ENCODE measurements around the gene CLDN14.

The CLDN14 gene

DNA sequence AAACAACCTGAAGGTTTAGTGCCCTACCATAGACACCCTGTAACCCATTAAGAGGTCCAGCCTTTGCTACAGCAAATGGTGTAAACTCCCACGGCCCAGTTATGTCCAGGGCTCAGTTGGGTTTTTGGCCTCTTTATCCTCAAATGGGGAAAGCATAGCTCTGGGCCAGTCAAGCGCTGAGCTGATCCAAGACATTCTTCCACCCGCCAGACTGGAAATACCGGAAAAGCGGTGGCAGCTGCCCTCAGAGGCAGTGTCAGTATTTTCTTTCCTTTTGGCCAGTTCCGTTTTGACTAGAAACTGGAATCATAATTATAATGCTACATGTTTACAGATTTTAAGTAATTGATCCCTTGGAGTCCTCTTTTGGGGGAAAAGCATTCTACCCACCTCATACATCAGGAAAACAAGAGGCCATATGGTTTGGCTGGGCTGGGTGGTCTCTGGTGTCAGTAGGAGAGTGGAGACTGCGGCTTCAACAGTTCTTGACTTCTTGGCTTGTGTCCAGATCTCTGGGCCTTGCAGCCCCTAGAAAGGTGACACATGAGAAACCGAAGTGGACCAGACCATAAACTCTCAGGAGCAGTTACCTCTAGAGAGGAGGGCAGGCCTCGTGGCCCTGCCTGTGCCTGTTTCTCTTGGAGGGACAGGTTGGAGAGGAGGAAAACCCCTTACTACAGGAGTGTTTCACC is 30.2 kb upstream of the CLDN14 start:
- peaks cover 20 to 35% of the 10 kb centered on the region in 2 donors for H3K4me1 Mint-ChIP-seq
- no peak overlapping the region for H3K27ac Mint-ChIP-seq
- H3K27me3 Mint-ChIP-seq: peaks cover 11 to 12% of the 10 kb centered on the region in 2 donors
- no peaks in the 10 kb centered on the region for H3K9me3 Mint-ChIP-seq
- H3K36me3 Mint-ChIP-seq: no peaks in the 10 kb centered on the region
- ATAC-seq (replicated peaks) (no peak), DNase-seq (no peak)
- no peak overlapping the region for H3K4me3 Mint-ChIP-seq

DNA sequence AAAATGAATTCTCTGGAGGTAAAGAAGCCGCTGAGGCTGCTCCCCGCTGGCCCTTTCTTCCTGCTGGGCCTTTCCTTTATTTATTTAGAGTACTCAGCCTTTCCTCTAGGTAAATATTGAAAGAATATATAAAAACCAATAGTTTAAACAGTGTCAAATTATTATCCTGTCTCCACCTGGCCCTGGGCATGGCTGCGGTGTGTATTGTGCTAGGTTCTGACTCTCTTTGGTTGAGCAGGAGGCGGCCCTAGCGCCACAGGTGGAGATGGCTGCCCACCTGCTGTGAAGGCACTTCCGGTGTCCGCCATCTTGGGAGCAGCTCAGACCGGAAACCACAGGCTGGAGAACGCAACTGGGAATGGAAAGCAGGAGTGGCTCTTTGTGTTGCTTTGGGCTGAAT is 29.0 kb upstream of the CLDN14 start:
- H3K27me3 Mint-ChIP-seq: peaks cover 6 to 12% of the 10 kb centered on the region in 2 donors

GRCh38 chr21:36507397-36508018 is 27.6 kb upstream of the CLDN14 start:
- Mint-ChIP-seq H3K4me3 (no peak overlapping the region), H3K36me3 (no peaks in the 10 kb centered on the region), H3K27me3 (peaks cover 5 to 12% of the 10 kb centered on the region in 2 donors), H3K4me1 (peaks cover 13 to 18% of the 10 kb centered on the region in 2 donors), H3K9me3 (no peaks in the 10 kb centered on the region), H3K27ac (no peak overlapping the region)
- ATAC-seq (replicated peaks) (no peak), DNase-seq (no peak)

More for the DNA sequence above, 29.0 kb upstream of the CLDN14 start:
- DNase-seq: no peak
- ATAC-seq (replicated peaks): no peak
- Mint-ChIP-seq H3K4me3 (no peak overlapping the region), H3K9me3 (no peaks in the 10 kb centered on the region), H3K27ac (no peak overlapping the region), H3K36me3 (no peaks in the 10 kb centered on the region), H3K4me1 (peaks cover 15 to 30% of the 10 kb centered on the region in 2 donors)

DNA sequence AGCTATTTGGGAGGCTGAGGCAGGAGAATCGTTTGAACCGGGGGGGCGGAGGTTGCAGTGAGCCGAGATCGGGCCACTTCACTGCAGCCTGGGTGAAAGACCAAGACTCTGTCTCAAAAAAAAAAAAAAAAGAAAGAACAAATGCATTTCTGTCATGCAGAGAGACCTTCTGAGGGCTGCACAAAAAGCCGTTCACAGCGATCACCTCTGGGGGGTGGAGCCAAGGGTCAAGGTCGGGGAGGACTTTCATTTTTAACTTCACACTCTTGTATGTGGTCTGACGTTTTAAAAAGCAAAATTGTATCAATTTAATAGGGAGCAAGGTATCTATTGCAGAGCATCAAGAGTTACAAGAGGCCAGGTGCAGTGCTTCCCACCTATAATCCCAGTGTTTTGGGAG is 26.6 kb upstream of the CLDN14 start:
- H3K36me3 Mint-ChIP-seq: no peaks in the 10 kb centered on the region
- H3K4me1 Mint-ChIP-seq: peaks cover 5 to 8% of the 10 kb centered on the region in 2 donors
- no peak overlapping the region for H3K4me3 Mint-ChIP-seq
- no peak for DNase-seq
- no peak overlapping the region for H3K27ac Mint-ChIP-seq
- no peaks in the 10 kb centered on the region for H3K9me3 Mint-ChIP-seq
- no peak for ATAC-seq (replicated peaks)
- peaks cover 3% of the 10 kb centered on the region in 2 donors for H3K27me3 Mint-ChIP-seq

GRCh38 chr21:36504067-36505058 is 24.4 kb upstream of the CLDN14 start:
- H3K27ac Mint-ChIP-seq: no peak overlapping the region

GRCh38 chr21:36502365-36502764 is 22.4 kb upstream of the CLDN14 start:
- H3K36me3 Mint-ChIP-seq: no peaks in the 10 kb centered on the region

More at GRCh38 chr21:36504067-36505058, 24.4 kb upstream of the CLDN14 start:
- Mint-ChIP-seq H3K36me3 (no peaks in the 10 kb centered on the region), H3K27me3 (peaks cover 0 to 3% of the 10 kb centered on the region in 2 donors), H3K4me3 (no peak overlapping the region), H3K9me3 (no peaks in the 10 kb centered on the region), H3K4me1 (peaks cover 2 to 6% of the 10 kb centered on the region in 2 donors)
- DNase-seq (no peak), ATAC-seq (replicated peaks) (no peak)

GRCh38 chr21:36501589-36501892 is 21.6 kb upstream of the CLDN14 start:
- H3K27me3 Mint-ChIP-seq: no peaks in the 10 kb centered on the region
- H3K4me1 Mint-ChIP-seq: no peaks in the 10 kb centered on the region
- DNase-seq (no peak), ATAC-seq (replicated peaks) (no peak)
- H3K27ac Mint-ChIP-seq: no peak overlapping the region
- H3K4me3 Mint-ChIP-seq: no peak overlapping the region
- no peaks in the 10 kb centered on the region for H3K36me3 Mint-ChIP-seq
- H3K9me3 Mint-ChIP-seq: peaks cover 0 to under 1% of the 10 kb centered on the region in 2 donors

More at GRCh38 chr21:36502365-36502764, 22.4 kb upstream of the CLDN14 start:
- Mint-ChIP-seq H3K9me3 (no peaks in the 10 kb centered on the region), H3K27me3 (no peaks in the 10 kb centered on the region), H3K27ac (no peak overlapping the region), H3K4me1 (peaks cover 2 to 6% of the 10 kb centered on the region in 2 donors), H3K4me3 (no peak overlapping the region)
- ATAC-seq (replicated peaks): no peak
- DNase-seq: no peak

GRCh38 chr21:36499578-36500471 is 19.9 kb upstream of the CLDN14 start:
- ATAC-seq (replicated peaks) (no peak), DNase-seq (no peak)
- H3K9me3 Mint-ChIP-seq: peaks cover 2 to 4% of the 10 kb centered on the region in 2 donors
- no peaks in the 10 kb centered on the region for H3K27me3 Mint-ChIP-seq
- H3K4me1 Mint-ChIP-seq: no peaks in the 10 kb centered on the region
- no peak overlapping the region for H3K4me3 Mint-ChIP-seq
- no peaks in the 10 kb centered on the region for H3K36me3 Mint-ChIP-seq
- no peak overlapping the region for H3K27ac Mint-ChIP-seq

DNA sequence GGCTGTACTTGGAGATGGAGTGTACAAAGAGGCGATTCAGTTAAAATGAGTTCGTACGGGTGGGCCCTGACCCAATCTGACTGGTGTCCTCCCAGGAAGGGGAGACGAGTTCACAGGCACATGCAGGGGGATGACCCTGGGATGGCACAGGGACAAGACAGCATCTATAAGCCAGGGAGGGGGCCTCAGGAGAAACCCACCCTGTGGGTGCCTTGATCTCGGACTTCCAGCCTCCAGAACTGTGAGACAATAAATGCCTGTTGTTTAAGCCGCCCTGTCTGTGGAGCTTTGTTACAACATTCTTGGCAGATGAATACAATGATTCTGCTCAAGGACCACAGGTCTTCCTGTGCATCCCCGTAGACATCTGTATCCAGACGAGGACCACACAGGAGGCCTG is 14.6 kb upstream of the CLDN14 start:
- no peaks in the 10 kb centered on the region for H3K4me1 Mint-ChIP-seq
- H3K27ac Mint-ChIP-seq: no peak overlapping the region
- ATAC-seq (replicated peaks) (no peak), DNase-seq (no peak)
- no peak overlapping the region for H3K4me3 Mint-ChIP-seq
- H3K9me3 Mint-ChIP-seq: peaks cover 2 to 4% of the 10 kb centered on the region in 2 donors
- peaks cover 17 to 22% of the 10 kb centered on the region in 2 donors for H3K27me3 Mint-ChIP-seq
- H3K36me3 Mint-ChIP-seq: no peaks in the 10 kb centered on the region

DNA sequence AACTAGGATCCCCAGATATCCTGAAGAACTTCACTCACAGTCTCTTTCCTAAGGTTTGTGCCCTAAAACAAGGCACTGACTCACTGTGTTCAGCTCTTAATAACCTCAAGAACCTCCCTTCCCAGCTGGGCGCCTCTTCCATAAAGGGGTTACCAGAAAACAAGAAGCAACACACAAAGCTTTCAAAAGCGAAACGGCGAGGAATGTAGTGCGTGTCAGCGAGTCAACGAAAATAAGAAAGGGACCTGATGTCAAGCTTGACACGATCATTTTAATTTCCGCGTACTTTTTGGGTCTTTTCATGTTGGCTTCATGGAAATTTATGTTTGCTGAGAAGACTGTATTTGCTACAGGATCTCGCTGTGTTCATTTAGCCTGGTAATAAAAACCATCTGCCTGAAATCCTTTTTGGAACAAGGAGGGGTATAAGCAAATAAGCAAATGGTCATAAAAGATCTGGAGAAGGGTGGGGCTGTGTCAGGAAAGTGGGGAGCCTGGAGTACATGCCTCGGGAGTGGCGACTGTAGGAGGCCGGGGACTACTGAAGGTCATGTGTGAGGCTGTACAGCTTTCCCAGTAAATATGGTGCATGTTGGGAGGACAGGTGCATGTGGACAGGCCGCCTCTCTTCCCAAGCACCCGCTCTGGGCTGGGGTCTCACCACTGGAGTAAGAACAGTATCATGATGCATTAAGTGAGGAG is 11.4 kb upstream of the CLDN14 start:
- DNase-seq: no peak
- Mint-ChIP-seq H3K27me3 (peaks cover 21 to 27% of the 10 kb centered on the region in 2 donors), H3K9me3 (peaks cover under 1 to 1% of the 10 kb centered on the region in 2 donors), H3K4me1 (peaks cover 0 to 8% of the 10 kb centered on the region in 2 donors), H3K4me3 (no peak overlapping the region), H3K27ac (no peak overlapping the region), H3K36me3 (no peaks in the 10 kb centered on the region)
- ATAC-seq (replicated peaks): no peak

DNA sequence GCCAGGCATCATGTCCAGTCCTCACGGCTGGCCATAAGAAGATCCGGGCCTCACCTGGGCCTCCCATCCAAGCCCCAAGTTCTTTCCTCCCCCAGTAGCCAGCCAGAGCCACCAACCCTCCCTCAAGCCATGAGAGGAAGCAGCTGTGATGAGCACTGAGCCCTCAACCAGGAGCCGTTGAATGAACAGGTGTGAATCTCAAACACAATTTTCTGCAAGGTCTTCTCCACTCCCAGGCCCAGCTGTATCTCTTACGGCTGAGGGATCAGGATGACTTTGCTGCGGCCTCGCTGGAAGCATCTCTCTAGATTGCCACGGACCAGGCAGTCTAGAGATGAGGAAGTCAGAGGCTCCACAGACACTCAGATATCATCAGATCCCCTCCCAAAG is 9.8 kb upstream of the CLDN14 start:
- no peaks in the 10 kb centered on the region for H3K9me3 Mint-ChIP-seq
- H3K27ac Mint-ChIP-seq: no peak overlapping the region
- peaks cover 0 to 8% of the 10 kb centered on the region in 2 donors for H3K4me1 Mint-ChIP-seq
- H3K27me3 Mint-ChIP-seq: peaks cover 21 to 27% of the 10 kb centered on the region in 2 donors
- no peaks in the 10 kb centered on the region for H3K36me3 Mint-ChIP-seq
- DNase-seq (no peak), ATAC-seq (replicated peaks) (no peak)
- no peak overlapping the region for H3K4me3 Mint-ChIP-seq

DNA sequence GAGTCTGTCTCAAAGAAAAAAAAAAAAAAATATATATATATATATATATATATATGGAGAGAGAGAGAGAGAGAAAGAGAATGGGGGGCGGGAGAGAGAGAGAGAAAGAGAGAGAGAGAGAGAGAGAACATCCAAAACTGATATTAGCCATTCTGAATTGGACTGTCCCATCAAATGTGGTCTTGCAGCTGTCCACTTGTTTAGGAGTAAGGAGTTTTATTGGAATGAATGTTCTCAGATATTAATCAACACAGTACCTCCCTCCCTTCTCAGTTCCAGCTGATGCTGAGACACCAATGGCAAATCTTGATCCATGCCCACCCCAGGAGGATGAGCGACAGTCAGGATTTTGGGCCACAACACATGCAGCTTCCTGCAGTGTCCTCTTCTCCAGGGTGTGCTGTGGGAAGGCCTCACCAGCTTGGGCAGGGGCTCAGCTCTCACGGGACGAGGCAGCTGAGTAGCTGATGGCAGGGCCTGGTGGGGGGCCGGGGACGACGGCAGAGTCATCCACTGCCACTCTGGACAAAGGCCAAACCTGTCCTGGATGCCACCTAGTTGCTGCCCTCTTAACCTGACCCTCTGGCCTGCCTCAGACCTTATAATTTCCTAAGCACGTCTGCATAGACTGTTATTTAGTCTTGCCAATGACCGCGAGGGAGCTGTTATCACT is 9.3 kb upstream of the CLDN14 start:
- no peak for ATAC-seq (replicated peaks)
- no peak for DNase-seq
- H3K27me3 Mint-ChIP-seq: peaks cover 21 to 23% of the 10 kb centered on the region in 2 donors
- no peaks in the 10 kb centered on the region for H3K36me3 Mint-ChIP-seq
- H3K4me3 Mint-ChIP-seq: no peak overlapping the region
- H3K4me1 Mint-ChIP-seq: peaks cover 0 to 8% of the 10 kb centered on the region in 2 donors
- no peaks in the 10 kb centered on the region for H3K9me3 Mint-ChIP-seq
- H3K27ac Mint-ChIP-seq: no peak overlapping the region

Data from stimulated activated naive B cell treated with anti-CD40 and anti-IgM and Interleukin-4, amounts not matched to agents 10 μg/mL and 1 μg/mL and 100 μg/mL, for 72 hours (primary cell).